K562 (cell line): Measurements from ENCODE around the gene SNRNP200. TPM values are rescaled to one million over a fixed set of nuclear protein-coding genes. Genes with fewer than 3 reads are reported as not detected.

Experiments used
- BMI1 ChIP-seq: fragments of 150-350 bp; IDR thresholded peaks from 2 replicates; pipeline ENCODE4 v1.6.1; 2014; ENCODE audit warnings: low read length
- C11orf30 ChIP-seq: fragments of 450-650 bp; IDR thresholded peaks from 2 replicates; pipeline ENCODE4 v1.6.1; 2016; ENCODE audit warnings: low read depth, mild to moderate bottlenecking
- CREB3L1 ChIP-seq: fragments of 450-650 bp; IDR thresholded peaks from 2 replicates; pipeline ENCODE4 v1.6.1; 2014; ENCODE audit warnings: low read depth, mild to moderate bottlenecking, moderate library complexity, borderline replicate concordance
- FOS ChIP-seq: IDR thresholded peaks from 3 replicates; pipeline ENCODE4 v1.6.1; 2011; ENCODE audit not compliant: insufficient read length; ENCODE audit errors: extremely low read depth
- FOXM1 ChIP-seq, 2 experiments: fragments of 450-650 bp in 1 of 2; sonication (generic) in 1 of 2; formaldehyde crosslinking in 1 of 2; IDR thresholded peaks; 2 replicates each; pipeline versions ENCODE4 v1.6.1 to v1.9.0; 2017 to 2022; ENCODE audit warnings: low read depth in 2 of 2, mild to moderate bottlenecking in 2 of 2, missing genetic modification reagents in 1 of 2, moderate library complexity in 1 of 2
- KLF16 ChIP-seq: IDR thresholded peaks from 2 replicates; pipeline ENCODE4 v1.6.1; 2016; ENCODE audit warnings: antibody characterized with exemption
- MBD2 ChIP-seq: sonication (generic); IDR thresholded peaks from 2 replicates; pipeline ENCODE4 v1.6.1; 2016; ENCODE audit warnings: low read depth, borderline replicate concordance
- MECOM ChIP-seq: fragments of 250-450 bp; sonication (Bioruptor Pico); IDR thresholded peaks from 2 replicates; pipeline ENCODE4 v1.8.0; 2022; ENCODE audit warnings: inconsistent platforms
- MXI1 ChIP-seq: IDR thresholded peaks from 2 replicates; pipeline ENCODE4 v1.6.1; 2011; ENCODE audit warnings: low read depth, mild to moderate bottlenecking, improper control_type of control experiment, low read length
- PREB ChIP-seq: sonication (generic); formaldehyde crosslinking; IDR thresholded peaks from 2 replicates; pipeline ENCODE4 v1.8.1; 2023; ENCODE audit warnings: mild to moderate bottlenecking, missing genetic modification reagents
- RBBP5 ChIP-seq: fragments of 200-600 bp; sonication (generic); IDR thresholded peaks from 2 replicates; pipeline ENCODE4 v1.6.1; 2012; ENCODE audit warnings: borderline replicate concordance, mild to moderate bottlenecking, low read length, control low read depth, inconsistent platforms; ENCODE audit not compliant: insufficient read depth, poor library complexity, severe bottlenecking
- RFX7 ChIP-seq: fragments of 250-450 bp; sonication (Bioruptor Pico); IDR thresholded peaks from 2 replicates; pipeline ENCODE4 v1.5.1; 2021; ENCODE audit warnings: mild to moderate bottlenecking
- SMAD4 ChIP-seq: fragments of 250-450 bp; sonication (Bioruptor Pico); conservative IDR thresholded peaks from 2 replicates; pipeline ENCODE4 v1.8.0; 2021; ENCODE audit warnings: inconsistent platforms, mild to moderate bottlenecking, moderate library complexity
- SPI1 ChIP-seq: IDR thresholded peaks from 2 replicates; pipeline ENCODE4 v1.6.1; 2011; ENCODE audit warnings: low read depth, low read length, control low read depth, borderline replicate concordance
- STAT6 ChIP-seq: sonication (generic); formaldehyde crosslinking; IDR thresholded peaks from 2 replicates; pipeline ENCODE4 v1.8.1; 2023; ENCODE audit warnings: mild to moderate bottlenecking, missing genetic modification reagents
- ZNF217 ChIP-seq: sonication (generic); formaldehyde crosslinking; IDR thresholded peaks from 2 replicates; pipeline ENCODE4 v1.8.0; 2022; ENCODE audit warnings: mild to moderate bottlenecking, missing genetic modification reagents
- ZSCAN32 ChIP-seq: fragments of 450-650 bp; formaldehyde crosslinking; IDR thresholded peaks from 2 replicates; pipeline ENCODE4 v1.4.0; 2020; ENCODE audit warnings: mild to moderate bottlenecking, moderate library complexity
- polyA plus RNA-seq, 8 experiments: library from polyadenylated mRNA; depleted of rRNA in 4 of 8; stranded (reverse) in 5 of 8; unstranded in 3 of 8; fragments of >200 nt; fragmentation: Nextera tagmentation in 2 of 8; fragmentation: Illumina TruSeq in 1 of 8; extraction: Ambion mirVana in 2 of 8; extraction: Trizol in 1 of 8; gene quantifications; 2 replicates each; pipeline versions ENCODE4 v1.2.1 to v1.2.3, GENCODE V29; 2011 to 2014; ENCODE audit warnings: inconsistent platforms in 1 of 8, missing spikeins in 1 of 8
- total RNA-seq, 7 experiments: library from RNA; depleted of rRNA in 6 of 7; stranded (reverse); fragments of >200 nt in 6 of 7; fragmentation: Illumina TruSeq in 2 of 7; extraction: Trizol in 2 of 7; gene quantifications; 2 replicates each; pipeline versions ENCODE4 v1.2.1 to v1.2.3, GENCODE V29; 2011 to 2021; ENCODE audit warnings: low replicate concordance in 1 of 7
- TF ChIP-seq, protein P1 (sequence below): sonication (generic); formaldehyde crosslinking; IDR thresholded peaks from 2 replicates; pipeline ENCODE4 v1.8.0; 2022; ENCODE audit warnings: missing genetic modification reagents, mild to moderate bottlenecking, borderline replicate concordance

Gene SNRNP200
- total and polyA plus RNA-seq, 9 of the 15 experiments (the other 6 are each of a cell fraction or from before 2014, with no cell fraction given), result 76.1 to 231 (median 155) TPM

DNA sequence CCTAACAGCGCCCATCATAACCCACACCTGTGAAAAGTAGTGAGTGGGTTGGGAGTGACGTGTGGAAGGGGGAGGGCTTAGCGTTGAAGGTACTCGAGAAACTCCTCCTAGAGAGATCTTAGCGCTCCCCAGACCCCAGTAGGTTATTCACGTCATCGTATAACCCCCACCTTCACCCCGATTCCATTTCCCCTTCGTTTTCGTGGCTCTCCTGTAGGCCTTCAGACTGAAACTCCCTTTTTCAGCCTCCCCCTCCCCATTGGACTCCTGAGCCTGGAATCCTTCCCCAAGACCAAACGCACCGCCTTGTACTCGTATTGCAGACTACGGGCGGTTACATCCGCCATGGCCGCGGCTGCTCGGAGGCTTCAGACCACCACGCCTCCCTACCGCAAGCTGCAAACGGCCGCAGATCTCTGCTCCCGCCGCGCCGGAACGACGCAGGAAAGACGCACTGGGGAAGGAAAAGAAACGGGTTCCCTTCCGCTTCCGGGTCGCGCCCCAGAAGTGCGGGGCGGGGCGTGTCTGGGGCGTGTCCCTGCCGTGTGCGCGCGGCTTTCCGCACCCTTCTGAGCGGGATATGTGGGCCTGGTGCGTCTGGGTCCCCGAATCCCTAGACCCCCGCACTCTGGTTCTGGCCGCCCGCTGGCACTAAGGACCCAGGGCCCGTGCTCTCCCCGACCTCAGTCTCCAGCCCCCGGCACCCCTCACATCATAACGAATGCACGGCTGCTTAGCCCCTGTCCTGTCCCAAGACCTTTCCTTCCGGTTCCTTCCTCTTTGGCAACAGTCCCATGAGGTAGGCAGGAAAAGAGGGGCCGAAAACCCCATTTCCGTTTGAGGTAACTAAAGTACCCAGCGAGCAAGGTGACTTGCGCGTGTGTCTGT lies at the start of gene SNRNP200 (continued):
- TF ChIP-seq STAT6, result peak; percentile 90; the same call in 1 of the 2 replicates
- TF ChIP-seq CREB3L1, result peak; percentile 53; the same call in 1 of the 2 replicates
- TF ChIP-seq ZNF217 (CRISPR knock-in tag), result no peak
- no peak for TF ChIP-seq ZSCAN32 (CRISPR knock-in tag)
- peak; percentile 19; the same call in 1 of the 2 replicates for TF ChIP-seq FOXM1 (IDR thresholded peaks at IDR 0.05; ENCODE audit: low read depth)
- peak; percentile 56; the same call in 1 of the 2 replicates for TF ChIP-seq FOXM1 (CRISPR knock-in tag; IDR thresholded peaks at IDR 0.05; ENCODE audit: low read depth)
- peak; percentile 52; the same call in 1 of the 2 replicates for TF ChIP-seq SPI1
- peak; percentile 95 for TF ChIP-seq C11orf30
- no peak for TF ChIP-seq FOS
- TF ChIP-seq KLF16, result no peak
- TF ChIP-seq MECOM (CRISPR knock-in tag), result no peak
- peak; percentile 82 for TF ChIP-seq MXI1
- TF ChIP-seq SMAD4 (CRISPR knock-in tag), result peak; percentile 35; the same call in 1 of the 2 replicates
- TF ChIP-seq, protein P1, sequence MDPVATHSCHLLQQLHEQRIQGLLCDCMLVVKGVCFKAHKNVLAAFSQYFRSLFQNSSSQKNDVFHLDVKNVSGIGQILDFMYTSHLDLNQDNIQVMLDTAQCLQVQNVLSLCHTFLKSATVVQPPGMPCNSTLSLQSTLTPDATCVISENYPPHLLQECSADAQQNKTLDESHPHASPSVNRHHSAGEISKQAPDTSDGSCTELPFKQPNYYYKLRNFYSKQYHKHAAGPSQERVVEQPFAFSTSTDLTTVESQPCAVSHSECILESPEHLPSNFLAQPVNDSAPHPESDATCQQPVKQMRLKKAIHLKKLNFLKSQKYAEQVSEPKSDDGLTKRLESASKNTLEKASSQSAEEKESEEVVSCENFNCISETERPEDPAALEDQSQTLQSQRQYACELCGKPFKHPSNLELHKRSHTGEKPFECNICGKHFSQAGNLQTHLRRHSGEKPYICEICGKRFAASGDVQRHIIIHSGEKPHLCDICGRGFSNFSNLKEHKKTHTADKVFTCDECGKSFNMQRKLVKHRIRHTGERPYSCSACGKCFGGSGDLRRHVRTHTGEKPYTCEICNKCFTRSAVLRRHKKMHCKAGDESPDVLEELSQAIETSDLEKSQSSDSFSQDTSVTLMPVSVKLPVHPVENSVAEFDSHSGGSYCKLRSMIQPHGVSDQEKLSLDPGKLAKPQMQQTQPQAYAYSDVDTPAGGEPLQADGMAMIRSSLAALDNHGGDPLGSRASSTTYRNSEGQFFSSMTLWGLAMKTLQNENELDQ (CRISPR knock-in tag), result peak; percentile 47; the same call in 1 of the 2 replicates
- TF ChIP-seq BMI1, result no peak
- peak; percentile 69 for TF ChIP-seq MBD2
- TF ChIP-seq RBBP5, result peak; percentile 89
- no peak for TF ChIP-seq PREB (CRISPR knock-in tag)
- TF ChIP-seq RFX7 (CRISPR knock-in tag), result 0 out of 2 replicates have a peak, but pooled peaks have one; percentile 31
